IMR-90 (cell line): Measurements from ENCODE around the gene SUGCT. TPM values are rescaled to one million over a fixed set of nuclear protein-coding genes. Genes with fewer than 3 reads are reported as not detected.

Source experiments
- ATAC-seq: fragments of 200-7000 bp; cut with Tn5 transposase; 2 replicates; pipeline ENCODE4 v1.9.1; 2020; ENCODE audit warnings: low read depth, mild to moderate bottlenecking, moderate library complexity
- BruUV-seq: library from RNA; stranded (reverse); fragments of 400-500 nt; replicated peaks from 2 replicates; lab custom pipeline; 2021; lab: Mats Ljungman, UMichigan
- CTCF ChIA-PET: fragments of 300-600 bp; formaldehyde crosslinking; extraction: SDS; loops from one replicate; lab custom pipeline; 2021; ENCODE audit warnings: antibody characterized with exemption; lab: Yijun Ruan, JAX
- POLR2A ChIA-PET: fragments of 300-600 bp; sonication (Branson Sonifier 250); formaldehyde crosslinking; loops from one replicate; lab custom pipeline; 2022; ENCODE audit warnings: antibody characterized with exemption; ENCODE audit not compliant: unreplicated experiment; lab: Charles Lee
- DNase-seq: peaks from one replicate; pipeline ENCODE4 v3.0.0; 2013
- H2AFZ ChIP-seq: replicated peaks from 2 replicates; pipeline ENCODE3; 2013; ENCODE audit warnings: low read length, mild to moderate bottlenecking; ENCODE audit not compliant: poor library complexity
- H2AK5ac ChIP-seq: 2 replicates; pipeline ENCODE4 v1.6.1; 2013; ENCODE audit warnings: low read depth, low read length, inconsistent platforms
- H2AK9ac ChIP-seq: replicated peaks from 2 replicates; pipeline ENCODE3; 2013; ENCODE audit warnings: mild to moderate bottlenecking, low read depth, low read length, moderate library complexity; ENCODE audit not compliant: poor library complexity
- H2BK120ac ChIP-seq: 2 replicates; pipeline ENCODE4 v1.6.1; 2013; ENCODE audit warnings: low read depth, low read length, inconsistent platforms
- H2BK15ac ChIP-seq: 3 replicates; pipeline ENCODE4 v1.6.1; 2013; ENCODE audit warnings: low read depth, low read length, inconsistent platforms
- H2BK20ac ChIP-seq: 2 replicates; pipeline ENCODE4 v1.6.1; 2013; ENCODE audit warnings: low read depth, mild to moderate bottlenecking, inconsistent platforms, low read length, moderate library complexity
- H2BK5ac ChIP-seq: 2 replicates; pipeline ENCODE4 v1.6.1; 2013; ENCODE audit warnings: mild to moderate bottlenecking, low read depth, low read length, inconsistent platforms; ENCODE audit not compliant: poor library complexity, severe bottlenecking
- H3K14ac ChIP-seq: replicated peaks from 2 replicates; pipeline ENCODE4 v1.6.1; 2013; ENCODE audit warnings: low read depth, low read length, inconsistent platforms
- H3K18ac ChIP-seq: 2 replicates; pipeline ENCODE4 v1.6.1; 2013; ENCODE audit warnings: low read depth, low read length, control low read depth
- H3K23ac ChIP-seq: 2 replicates; pipeline ENCODE4 v1.6.1; 2013; ENCODE audit warnings: low read depth, low read length, inconsistent platforms
- H3K27ac ChIP-seq: 2 replicates; pipeline ENCODE4 v1.5.1; 2013; ENCODE audit warnings: mild to moderate bottlenecking, control low read depth, low read length; ENCODE audit not compliant: insufficient read depth
- H3K27me3 ChIP-seq: 2 replicates; pipeline ENCODE4 v1.6.1; 2013; ENCODE audit warnings: low read length; ENCODE audit not compliant: control insufficient read depth, insufficient read depth
- H3K36me3 ChIP-seq: 2 replicates; pipeline ENCODE4 v1.6.1; 2013; ENCODE audit warnings: low read length, mixed read lengths; ENCODE audit not compliant: control insufficient read depth, insufficient read depth
- H3K4ac ChIP-seq: 2 replicates; pipeline ENCODE4 v1.6.1; 2013; ENCODE audit warnings: low read depth, low read length, inconsistent platforms
- H3K4me1 ChIP-seq: 2 replicates; pipeline ENCODE4 v1.6.1; 2013; ENCODE audit warnings: low read length, mixed read lengths; ENCODE audit not compliant: control insufficient read depth, insufficient read depth
- H3K4me2 ChIP-seq: 2 replicates; pipeline ENCODE4 v1.6.1; 2013; ENCODE audit warnings: low read depth, mild to moderate bottlenecking, control low read depth, low read length, moderate library complexity
- H3K4me3 ChIP-seq: 2 replicates; pipeline ENCODE4 v1.5.1; 2013; ENCODE audit warnings: low read depth, mild to moderate bottlenecking, control low read depth, low read length, moderate library complexity; ENCODE audit not compliant: insufficient read depth
- H3K56ac ChIP-seq: 2 replicates; pipeline ENCODE4 v1.6.1; 2013; ENCODE audit warnings: low read length, inconsistent platforms; ENCODE audit not compliant: insufficient read depth; ENCODE audit errors: extremely low read depth
- H3K79me1 ChIP-seq, 2 experiments: 2 replicates each; pipeline ENCODE4 v1.6.1; 2013; ENCODE audit warnings: low read length in 2 of 2, inconsistent platforms in 1 of 2, low read depth in 1 of 2
- H3K9ac ChIP-seq: 2 replicates; pipeline ENCODE4 v1.6.1; 2013; ENCODE audit warnings: low read depth, low read length, control low read depth
- H3K9me1 ChIP-seq: 2 replicates; pipeline ENCODE4 v1.6.1; 2013; ENCODE audit warnings: low read length, inconsistent platforms; ENCODE audit not compliant: insufficient read depth
- H3K9me3 ChIP-seq: 2 replicates; pipeline ENCODE4 v1.6.1; 2013; ENCODE audit warnings: low read length; ENCODE audit not compliant: control insufficient read depth, insufficient read depth
- H4K20me1 ChIP-seq: 2 replicates; pipeline ENCODE4 v1.6.1; 2013; ENCODE audit warnings: low read length, inconsistent platforms; ENCODE audit not compliant: insufficient read depth
- H4K5ac ChIP-seq: 2 replicates; pipeline ENCODE4 v1.6.1; 2013; ENCODE audit warnings: mild to moderate bottlenecking, low read depth, low read length, control low read depth
- H4K8ac ChIP-seq, 2 experiments: 2 replicates each; pipeline ENCODE4 v1.6.1; 2013; ENCODE audit warnings: low read depth in 2 of 2, low read length in 2 of 2, control low read depth in 1 of 2, inconsistent platforms in 1 of 2
- H4K91ac ChIP-seq: 2 replicates; pipeline ENCODE4 v1.6.1; 2013; ENCODE audit warnings: low read depth, low read length, inconsistent platforms; ENCODE audit not compliant: insufficient read depth
- CEBPB ChIP-seq: IDR thresholded peaks from 2 replicates; pipeline ENCODE4 v1.6.1; 2012; ENCODE audit warnings: low read depth, low read length, improper control_type of control experiment
- ELK1 ChIP-seq: fragments of 150-350 bp; IDR thresholded peaks from 2 replicates; pipeline ENCODE4 v1.6.1; 2016; ENCODE audit warnings: low read depth, mild to moderate bottlenecking, low read length, moderate library complexity, borderline replicate concordance
- FOS ChIP-seq: fragments of 150-350 bp; IDR thresholded peaks from 2 replicates; pipeline ENCODE4 v1.6.1; 2016; ENCODE audit warnings: low read depth, low read length
- MAFK ChIP-seq: IDR thresholded peaks from 2 replicates; pipeline ENCODE4 v1.6.1; 2012; ENCODE audit warnings: low read depth, low read length, improper control_type of control experiment
- MAZ ChIP-seq: IDR thresholded peaks from 2 replicates; pipeline ENCODE4 v1.6.1; 2012; ENCODE audit warnings: low read depth, mild to moderate bottlenecking, low read length, improper control_type of control experiment, moderate library complexity, borderline replicate concordance
- MXI1 ChIP-seq: IDR thresholded peaks from 2 replicates; pipeline ENCODE4 v1.6.1; 2012; ENCODE audit warnings: low read depth, mild to moderate bottlenecking, low read length, moderate library complexity, borderline replicate concordance
- POLR2A ChIP-seq: IDR thresholded peaks from 2 replicates; pipeline ENCODE4 v1.6.1; 2012; ENCODE audit warnings: mild to moderate bottlenecking, low read depth, low read length
- RAD21 ChIP-seq: IDR thresholded peaks from 2 replicates; pipeline ENCODE4 v1.6.1; 2012; ENCODE audit warnings: low read length, improper control_type of control experiment
- RCOR1 ChIP-seq: IDR thresholded peaks from 2 replicates; pipeline ENCODE4 v1.6.1; 2012; ENCODE audit warnings: mild to moderate bottlenecking, low read length, improper control_type of control experiment; ENCODE audit not compliant: insufficient replicate concordance
- SMC3 ChIP-seq: fragments of 150-350 bp; IDR thresholded peaks from 2 replicates; pipeline ENCODE4 v1.6.1; 2016; ENCODE audit warnings: low read depth, mild to moderate bottlenecking, antibody characterized with exemption, low read length, moderate library complexity
- WGBS, 2 experiments: methylation state at CpG; one replicate each; pipeline versions ENCODE4 v1.1.5 to v1.1.7; 2013; ENCODE audit warnings: missing lambda C conversion rate in 2 of 2; ENCODE audit not compliant: insufficient read length in 1 of 2; ENCODE audit errors: extremely low coverage in 2 of 2; 5-methylcytosine and 5-hydroxymethylcytosine counted together
- dilution Hi-C: fragments of 300-500 bp; cut with HindIII; formaldehyde crosslinking; loops from one replicate; pipeline ENCODE4 v1.14.3; 2018; ENCODE audit warnings: low sequenced_read_pairs; ENCODE audit not compliant: unreplicated experiment
- in situ Hi-C: fragments of 300-500 bp; cut with MboI; formaldehyde crosslinking; loops from 3 replicates; pipeline ENCODE4 v1.14.3; 2019; ENCODE audit warnings: low sequenced_read_pairs, inconsistent platforms, mixed read lengths
- intact Hi-C: fragments of 100-400 bp; cut with micrococcal nuclease; formaldehyde crosslinking; loops from 2 replicates; pipeline ENCODE4 v1.10.0; 2022
- polyA plus RNA-seq, 3 experiments: library from polyadenylated mRNA; depleted of rRNA; stranded (reverse); fragments of >200 nt; gene quantifications; 2 replicates each; pipeline ENCODE4 v1.2.3, GENCODE V29; 2012; ENCODE audit warnings: low replicate concordance in 1 of 3
- total RNA-seq: library from RNA; depleted of rRNA; stranded (reverse); fragments of >200 nt; gene quantifications from 2 replicates; pipeline ENCODE4 v1.2.3, GENCODE V29; 2012
- TF ChIP-seq, protein P1 (sequence below): conservative IDR thresholded peaks from 2 replicates; pipeline ENCODE4 v1.5.1; 2012; ENCODE audit warnings: mild to moderate bottlenecking, low read depth, low read length, improper control_type of control experiment

Gene SUGCT
- total and polyA plus RNA-seq, 2 of the 4 experiments (the other 2 are of a cell fraction) = 5.9 to 8.3 TPM

GRCh38 chr7:40608321-40609075 lies 473.7 kb downstream of the SUGCT start:
- dilution Hi-C loops = no loop called here
- CTCF ChIA-PET = interaction anchor here (1.2 kb wide), 1 partner anchor 9 kb away, joined by 3 read pairs; no protein-coding TSS in a partner anchor
- Histone ChIP-seq H2BK20ac (no peak overlapping the region), H3K36me3 (no peaks in the 10 kb centered on the region), H3K18ac (no peak overlapping the region), H4K8ac (no peak overlapping the region), H3K56ac (no peak overlapping the region), H2AK5ac (no peak overlapping the region), H2BK15ac (no peak overlapping the region), H2BK120ac (no peak overlapping the region), H3K27ac (no peak overlapping the region), H2AK9ac (no peak overlapping the region), H3K4me1 (peaks cover 2% of the 10 kb centered on the region; the same call in 1 of the 2 replicates), H2AFZ (no peak overlapping the region), H3K9me3 (no peaks in the 10 kb centered on the region), H3K4me2 (no peak overlapping the region), H3K27me3 (no peaks in the 10 kb centered on the region), H3K4me3 (no peak overlapping the region), H3K23ac (no peak overlapping the region), H3K9me1 (peaks cover 2% of the 10 kb centered on the region), H2BK5ac (no peak overlapping the region), H4K20me1 (no peaks in the 10 kb centered on the region), H4K5ac (no peak overlapping the region), H3K4ac (no peak overlapping the region), H3K14ac (no peak overlapping the region), H3K9ac (no peak overlapping the region), H4K91ac (no peak overlapping the region), H3K79me1 (no peaks in the 10 kb centered on the region)
- TF ChIP-seq ELK1 (no peak), POLR2A (no peak), MAFK (no peak), SMC3 (no peak), FOS (no peak), MAZ (no peak), RCOR1 (no peak), RAD21 (no peak), CEBPB (no peak), MXI1 (no peak)
- TF ChIP-seq, protein P1, sequence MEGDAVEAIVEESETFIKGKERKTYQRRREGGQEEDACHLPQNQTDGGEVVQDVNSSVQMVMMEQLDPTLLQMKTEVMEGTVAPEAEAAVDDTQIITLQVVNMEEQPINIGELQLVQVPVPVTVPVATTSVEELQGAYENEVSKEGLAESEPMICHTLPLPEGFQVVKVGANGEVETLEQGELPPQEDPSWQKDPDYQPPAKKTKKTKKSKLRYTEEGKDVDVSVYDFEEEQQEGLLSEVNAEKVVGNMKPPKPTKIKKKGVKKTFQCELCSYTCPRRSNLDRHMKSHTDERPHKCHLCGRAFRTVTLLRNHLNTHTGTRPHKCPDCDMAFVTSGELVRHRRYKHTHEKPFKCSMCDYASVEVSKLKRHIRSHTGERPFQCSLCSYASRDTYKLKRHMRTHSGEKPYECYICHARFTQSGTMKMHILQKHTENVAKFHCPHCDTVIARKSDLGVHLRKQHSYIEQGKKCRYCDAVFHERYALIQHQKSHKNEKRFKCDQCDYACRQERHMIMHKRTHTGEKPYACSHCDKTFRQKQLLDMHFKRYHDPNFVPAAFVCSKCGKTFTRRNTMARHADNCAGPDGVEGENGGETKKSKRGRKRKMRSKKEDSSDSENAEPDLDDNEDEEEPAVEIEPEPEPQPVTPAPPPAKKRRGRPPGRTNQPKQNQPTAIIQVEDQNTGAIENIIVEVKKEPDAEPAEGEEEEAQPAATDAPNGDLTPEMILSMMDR = no peak
- BruUV-seq = no TSS peak
- POLR2A ChIA-PET = no interaction called here
- in situ Hi-C loops = loop anchor here (10.0 kb wide), 1 partner anchor 374 kb away; no protein-coding TSS in a partner anchor
- DNase-seq (no peak), ATAC-seq (no peak)
- intact Hi-C loops = loop anchor here (5.0 kb wide), 1 partner anchor 1099 kb away; no protein-coding TSS in a partner anchor
- no CpG with 5 or more reads among the region's 5 CpGs for WGBS, 2 experiments
